BJ (cell line): ENCODE results near the gene PRR5. TPM values are rescaled to one million over a fixed set of nuclear protein-coding genes. Genes with fewer than 3 reads are reported as not detected.

Experiments used
- CTCF ChIA-PET: fragments of 350-600 bp; formaldehyde crosslinking; extraction: SDS; loops from one replicate; lab custom pipeline; 2021; ENCODE audit warnings: antibody characterized with exemption, inconsistent platforms; lab: Yijun Ruan, JAX
- POLR2A ChIA-PET: fragments of 300-600 bp; sonication (Branson Sonifier 250); formaldehyde crosslinking; extraction: SDS; loops from one replicate; lab custom pipeline; 2021; ENCODE audit warnings: antibody characterized with exemption; lab: Charles Lee
- DNase-seq: peaks from one replicate; pipeline ENCODE4 v3.0.0-alpha.2; 2011; ENCODE audit warnings: low read depth
- H3K27me3 ChIP-seq: 2 replicates; pipeline ENCODE4 v1.6.0; 2011; ENCODE audit warnings: low read length; ENCODE audit not compliant: control insufficient read depth, insufficient read depth
- H3K36me3 ChIP-seq: 2 replicates; pipeline ENCODE4 v1.5.1; 2011; ENCODE audit warnings: low read length; ENCODE audit not compliant: control insufficient read depth, insufficient read depth
- H3K4me3 ChIP-seq: 2 replicates; pipeline ENCODE4 v1.5.1; 2011; ENCODE audit warnings: low read depth, mild to moderate bottlenecking, control low read depth, low read length
- CTCF ChIP-seq: IDR thresholded peaks from 2 replicates; pipeline ENCODE4 v1.5.1; 2011; ENCODE audit warnings: low read depth, mild to moderate bottlenecking, control low read depth, inconsistent platforms, low read length, moderate library complexity; ENCODE audit not compliant: insufficient read depth
- polyA plus RNA-seq: library from polyadenylated mRNA; depleted of rRNA; stranded (reverse); fragments of >200 nt; gene quantifications from 2 replicates; pipeline ENCODE4 v1.2.3, GENCODE V29; 2011

PRR5 gene
- polyA plus RNA-seq, 1 experiment: 33.4 TPM

- TF ChIP-seq CTCF: no peak
- H3K27me3 ChIP-seq: no peaks in the 10 kb centered on the region
- DNase-seq: no peak
- H3K36me3 ChIP-seq: peaks cover 6% of the 10 kb centered on the region
- POLR2A ChIA-PET: no interaction called here
- H3K4me3 ChIP-seq: no peak overlapping the region
- CTCF ChIA-PET: interaction anchor here (0.6 to 12.9 kb wide), 12 partner anchors 8 to 86 kb away, joined by 3 to 142 read pairs (median 6); no protein-coding TSS in a partner anchor
Measured at GRCh38 chr22:44734801-44735517, 33.0 kb downstream of the PRR5 start.

GRCh38 chr22:44735518-44736428, 33.8 kb downstream of the PRR5 start:
- CTCF ChIA-PET: interaction anchor here (0.6 to 12.9 kb wide), 20 partner anchors 10 to 87 kb away, joined by 3 to 142 read pairs (median 4); no protein-coding TSS in a partner anchor

GRCh38 chr22:44736581-44737405, 34.8 kb downstream of the PRR5 start:
- TF ChIP-seq CTCF: no peak
- H3K36me3 ChIP-seq: peaks cover 3% of the 10 kb centered on the region
- DNase-seq: no peak
- ChIA-PET POLR2A (no interaction called here), CTCF (interaction anchor here (0.8 to 12.9 kb wide), 13 partner anchors 9 to 53 kb away, joined by 3 to 142 read pairs (median 3); no protein-coding TSS in a partner anchor)
- H3K27me3 ChIP-seq: no peaks in the 10 kb centered on the region
- no peak overlapping the region for H3K4me3 ChIP-seq

More at GRCh38 chr22:44735518-44736428, 33.8 kb downstream of the PRR5 start:
- no peak overlapping the region for H3K4me3 ChIP-seq
- POLR2A ChIA-PET: no interaction called here
- DNase-seq: no peak
- no peaks in the 10 kb centered on the region for H3K27me3 ChIP-seq
- peaks cover 6% of the 10 kb centered on the region for H3K36me3 ChIP-seq
- peak; percentile 97 for TF ChIP-seq CTCF

GRCh38 chr22:44737406-44738346, 35.7 kb downstream of the PRR5 start:
- no peak for DNase-seq
- ChIA-PET CTCF (interaction anchor here (1.0 to 12.9 kb wide), 7 partner anchors 14 to 745 kb away, joined by 3 to 142 read pairs (median 4); no protein-coding TSS in a partner anchor), POLR2A (no interaction called here)
- TF ChIP-seq CTCF: no peak
- Histone ChIP-seq H3K36me3 (no peaks in the 10 kb centered on the region), H3K27me3 (no peaks in the 10 kb centered on the region), H3K4me3 (no peak overlapping the region)
